Neural cell (in vitro differentiated cells): ENCODE results near the gene ENTREP3. TPM values are rescaled to one million over a fixed set of nuclear protein-coding genes. Genes with fewer than 3 reads are reported as not detected.
"Not testable (repeated sequence)": the region's sequence is repeated elsewhere in the genome, so short reads cannot be mapped to it uniquely, and the experiment has no call there.

Source experiments
- H2AFZ ChIP-seq: fragments of 200-600, 300-800 bp; sonication (generic), shearing (Covaris generic); 2 replicates; pipeline ENCODE4 v1.6.0; 2014; ENCODE audit warnings: low read depth, mild to moderate bottlenecking, antibody characterized with exemption, low read length, moderate library complexity
- H3F3A ChIP-seq: fragments of 200-600 bp; shearing (Covaris generic); 2 replicates; pipeline ENCODE4 v1.6.1; 2016; ENCODE audit warnings: mild to moderate bottlenecking, moderate library complexity, mixed read lengths, antibody characterized with exemption, low read length; ENCODE audit not compliant: insufficient read depth, poor library complexity, severe bottlenecking
- H3K27ac ChIP-seq: fragments of 200-600, 300-800 bp; sonication (generic), shearing (Covaris generic); 2 replicates; pipeline ENCODE4 v1.5.1; 2014; ENCODE audit warnings: mild to moderate bottlenecking, low read length, moderate library complexity
- H3K27me3 ChIP-seq: fragments of 300-800, 200-600 bp; sonication (generic), shearing (Covaris generic); 2 replicates; pipeline ENCODE4 v1.6.0; 2014; ENCODE audit warnings: mild to moderate bottlenecking, low read depth, low read length, moderate library complexity; ENCODE audit not compliant: insufficient read depth
- H3K36me3 ChIP-seq: fragments of 300-800, 200-600 bp; sonication (generic), shearing (Covaris generic); 2 replicates; pipeline ENCODE4 v1.5.1; 2014; ENCODE audit warnings: mild to moderate bottlenecking, antibody characterized with exemption, low read length, moderate library complexity; ENCODE audit not compliant: insufficient read depth
- H3K4me2 ChIP-seq: fragments of 300-800, 200-600 bp; sonication (generic), shearing (Covaris generic); 2 replicates; pipeline ENCODE4 v1.6.0; 2014; ENCODE audit warnings: mild to moderate bottlenecking, low read length
- H3K4me3 ChIP-seq: fragments of 300-800, 200-600 bp; sonication (generic), shearing (Covaris generic); 2 replicates; pipeline ENCODE4 v1.5.1; 2014; ENCODE audit warnings: mild to moderate bottlenecking, low read length, moderate library complexity
- H3K79me2 ChIP-seq: fragments of 200-600 bp; shearing (Covaris generic); replicated peaks from 2 replicates; pipeline ENCODE4 v1.6.0; 2014; ENCODE audit warnings: mild to moderate bottlenecking, low read length, moderate library complexity; ENCODE audit not compliant: insufficient read depth
- H3K9ac ChIP-seq: fragments of 300-800, 200-600 bp; sonication (generic), shearing (Covaris generic); 2 replicates; pipeline ENCODE4 v1.6.1; 2016; ENCODE audit warnings: mild to moderate bottlenecking, low read length, mixed read lengths
- H3K9me2 ChIP-seq: fragments of 200-600 bp; shearing (Covaris generic); 2 replicates; pipeline ENCODE4 v1.6.1; 2016; ENCODE audit warnings: mild to moderate bottlenecking, low read length, mixed read lengths; ENCODE audit not compliant: insufficient read depth
- H3K9me3 ChIP-seq: fragments of 200-600, 300-800 bp; sonication (generic), shearing (Covaris generic); 2 replicates; pipeline ENCODE4 v1.6.1; 2016; ENCODE audit warnings: mild to moderate bottlenecking, mixed run types, low read length, moderate library complexity, mixed read lengths
- H4K20me1 ChIP-seq: fragments of 200-600 bp; shearing (Covaris generic); 2 replicates; pipeline ENCODE4 v1.6.1; 2016; ENCODE audit warnings: mild to moderate bottlenecking, mixed run types; ENCODE audit not compliant: insufficient read depth
- CTCF ChIP-seq: fragments of 450-650 bp; IDR thresholded peaks from 2 replicates; pipeline ENCODE4 v1.5.1; 2014; ENCODE audit warnings: antibody characterized with exemption, mild to moderate bottlenecking, moderate library complexity; ENCODE audit not compliant: poor library complexity, severe bottlenecking
- EP300 ChIP-seq: fragments of 450-650 bp; conservative IDR thresholded peaks from 2 replicates; pipeline ENCODE4 v1.6.1; 2014; ENCODE audit warnings: antibody characterized with exemption, mild to moderate bottlenecking, moderate library complexity; ENCODE audit not compliant: poor library complexity, severe bottlenecking
- EZH2 ChIP-seq: fragments of 200-600, 300-800 bp; shearing (Covaris generic), sonication (generic); IDR thresholded peaks from 2 replicates; pipeline ENCODE4 v1.6.1; 2014; ENCODE audit warnings: antibody characterized with exemption, low read length, borderline replicate concordance, mild to moderate bottlenecking; ENCODE audit not compliant: insufficient read depth, poor library complexity, severe bottlenecking
- MXI1 ChIP-seq: fragments of 450-650 bp; conservative IDR thresholded peaks from 2 replicates; pipeline ENCODE4 v1.6.1; 2014; ENCODE audit warnings: antibody characterized with exemption, mild to moderate bottlenecking; ENCODE audit not compliant: poor library complexity, severe bottlenecking
- POLR2AphosphoS5 ChIP-seq: IDR thresholded peaks from 2 replicates; pipeline ENCODE4 v1.6.1; 2012
- RAD21 ChIP-seq: fragments of 450-650 bp; conservative IDR thresholded peaks from 2 replicates; pipeline ENCODE4 v1.6.1; 2014; ENCODE audit warnings: antibody characterized with exemption, mild to moderate bottlenecking, moderate library complexity
- REST ChIP-seq: IDR thresholded peaks from 2 replicates; pipeline ENCODE4 v1.6.1; 2012; ENCODE audit warnings: borderline replicate concordance
- SMC3 ChIP-seq: fragments of 450-650 bp; conservative IDR thresholded peaks from 2 replicates; pipeline ENCODE4 v1.6.1; 2014; ENCODE audit warnings: antibody characterized with exemption, mild to moderate bottlenecking, moderate library complexity; ENCODE audit not compliant: poor library complexity
- TAF1 ChIP-seq: IDR thresholded peaks from 2 replicates; pipeline ENCODE4 v1.6.1; 2012; ENCODE audit warnings: low read depth
- polyA plus RNA-seq: library from polyadenylated mRNA; depleted of rRNA; stranded (reverse); fragments of >200 nt; gene quantifications from 2 replicates; pipeline ENCODE4 v1.2.3, GENCODE V29; 2014

Gene ENTREP3
- polyA plus RNA-seq, 1 donor from 2014 or later, result 11.1 TPM

DNA sequence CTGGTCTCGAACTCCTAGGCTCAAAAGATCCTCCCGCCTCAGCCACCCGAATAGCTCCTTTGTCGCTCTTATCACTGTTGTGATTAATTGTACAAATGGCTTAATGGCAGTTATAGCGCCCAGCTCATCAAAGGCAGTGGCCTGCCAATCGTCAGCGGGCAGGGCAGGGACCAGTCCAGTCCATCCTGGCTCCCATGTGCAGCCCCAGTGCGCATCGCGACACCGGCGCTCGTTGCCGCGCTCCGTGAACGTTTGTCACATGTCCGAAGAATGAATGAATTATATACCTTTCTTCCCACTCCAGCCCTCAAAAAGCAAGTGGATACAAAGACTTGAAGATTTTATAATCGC lies 28.4 kb downstream of the ENTREP3 start:
- H4K20me1 ChIP-seq, result no peaks in the 10 kb centered on the region
- H3K9me2 ChIP-seq, result no peaks in the 10 kb centered on the region
- no peaks in the 10 kb centered on the region for H3K9me3 ChIP-seq
- H2AFZ ChIP-seq, result peak overlapping the region; percentile 81
- peak overlapping the region; percentile 88 for H3K9ac ChIP-seq
- H3K4me2 ChIP-seq, result peak overlapping the region; percentile 83
- H3K27me3 ChIP-seq, result no peaks in the 10 kb centered on the region
- peaks cover 11% of the 10 kb centered on the region for H3K79me2 ChIP-seq
- TF ChIP-seq EZH2 (no peak), MXI1 (peak; percentile 93), TAF1 (peak; percentile 47), SMC3 (peak; percentile 39), REST (peak; percentile 74), POLR2AphosphoS5 (no peak), RAD21 (no peak), CTCF (peak; percentile 52), EP300 (no peak)
- H3K4me3 ChIP-seq, result peak overlapping the region; percentile 92
- H3F3A ChIP-seq, result peaks cover 6% of the 10 kb centered on the region
- peak overlapping the region; percentile 97 for H3K27ac ChIP-seq
- no peaks in the 10 kb centered on the region for H3K36me3 ChIP-seq

- H3K4me2 ChIP-seq, result peak overlapping the region; percentile 83
- H2AFZ ChIP-seq, result peak overlapping the region; percentile 81
- H3K9ac ChIP-seq, result peak overlapping the region; percentile 88
- H3K27me3 ChIP-seq, result no peaks in the 10 kb centered on the region
- H3F3A ChIP-seq, result peaks cover 6% of the 10 kb centered on the region
- H4K20me1 ChIP-seq, result no peaks in the 10 kb centered on the region
- TF ChIP-seq TAF1 (no peak), RAD21 (peak; percentile 64), SMC3 (peak; percentile 58), CTCF (peak; percentile 75)
- H3K9me2 ChIP-seq, result no peaks in the 10 kb centered on the region
- no peaks in the 10 kb centered on the region for H3K9me3 ChIP-seq
- peak overlapping the region; percentile 97 for H3K27ac ChIP-seq
- no peaks in the 10 kb centered on the region for H3K36me3 ChIP-seq
- peaks cover 11% of the 10 kb centered on the region for H3K79me2 ChIP-seq
- H3K4me3 ChIP-seq, result peak overlapping the region; percentile 92
Observed at GRCh38 chr1:155226188-155226909, 28.9 kb downstream of the ENTREP3 start.

- not testable (repeated sequence) for H3K9me2 ChIP-seq, H2AFZ ChIP-seq, H3K27me3 ChIP-seq, H3K4me2 ChIP-seq, H3F3A ChIP-seq, H3K9ac ChIP-seq, H4K20me1 ChIP-seq, H3K9me3 ChIP-seq, H3K36me3 ChIP-seq, H3K27ac ChIP-seq
- Histone ChIP-seq H3K79me2 (peaks cover 11% of the 10 kb centered on the region), H3K4me3 (peak overlapping the region; percentile 92)
Observed at GRCh38 chr1:155225404-155225759, 29.9 kb downstream of the ENTREP3 start.
